GM19193 (cell line): Measurements from ENCODE around the gene CDC42EP2.

Experiments
- POLR2A ChIP-seq: IDR thresholded peaks from 4 replicates; pipeline ENCODE4 v1.6.1; 2011; ENCODE audit not compliant: insufficient read depth, insufficient read length; ENCODE audit errors: extremely low read depth

The CDC42EP2 gene

DNA sequence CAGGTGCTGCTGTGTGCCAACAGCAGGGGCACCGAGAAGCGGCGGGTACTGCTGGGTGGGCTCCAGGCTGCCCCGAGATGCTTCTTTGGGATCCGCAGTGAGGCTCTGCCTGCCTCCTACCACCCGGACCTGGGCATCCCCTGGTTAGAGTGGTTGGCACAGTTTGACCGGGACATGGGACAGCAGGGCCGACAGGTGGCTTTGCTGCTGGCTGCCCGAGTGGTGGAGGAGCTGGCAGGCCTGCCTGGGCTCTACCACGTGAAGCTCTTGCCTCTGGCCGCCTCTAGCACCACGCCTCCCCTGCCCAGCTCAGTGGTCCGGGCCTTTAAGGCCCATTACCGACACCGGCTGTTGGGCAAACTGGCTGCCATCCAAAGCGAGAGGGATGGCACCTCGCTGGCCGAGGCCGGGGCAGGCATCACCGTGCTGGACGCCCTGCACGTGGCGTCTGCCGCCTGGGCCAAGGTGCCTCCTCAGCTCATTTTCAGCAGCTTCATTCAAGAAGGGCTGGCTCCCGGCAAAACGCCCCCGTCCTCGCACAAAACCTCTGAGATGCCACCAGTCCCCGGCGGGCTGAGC lies 41.8 kb downstream of the CDC42EP2 start:
- TF ChIP-seq POLR2A: no peak

DNA sequence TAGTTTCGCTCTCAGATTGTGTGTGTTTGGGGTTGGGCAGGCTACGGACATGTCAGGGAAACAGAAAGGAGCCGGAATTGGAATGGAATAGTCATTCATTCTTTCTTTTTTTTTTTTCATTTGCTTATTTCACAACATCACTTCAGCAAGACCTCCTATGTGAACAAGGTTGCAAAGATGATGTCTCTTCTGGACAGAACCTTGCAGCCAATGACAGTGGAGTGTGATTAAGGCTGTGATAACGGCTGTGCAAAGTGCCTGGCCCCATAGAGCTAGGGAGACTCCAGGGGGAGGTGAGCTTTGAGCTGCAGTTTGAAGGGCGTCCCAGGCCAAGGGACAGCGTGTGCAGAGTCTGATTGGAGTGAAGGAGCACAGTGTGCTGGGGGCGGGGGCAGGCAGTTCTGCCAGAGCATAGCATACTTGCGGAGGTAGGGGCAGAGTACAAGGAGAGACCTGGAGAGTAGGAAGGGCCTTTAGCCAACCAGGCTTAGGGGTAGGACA lies 43.2 kb downstream of the CDC42EP2 start:
- no peak for TF ChIP-seq POLR2A

DNA sequence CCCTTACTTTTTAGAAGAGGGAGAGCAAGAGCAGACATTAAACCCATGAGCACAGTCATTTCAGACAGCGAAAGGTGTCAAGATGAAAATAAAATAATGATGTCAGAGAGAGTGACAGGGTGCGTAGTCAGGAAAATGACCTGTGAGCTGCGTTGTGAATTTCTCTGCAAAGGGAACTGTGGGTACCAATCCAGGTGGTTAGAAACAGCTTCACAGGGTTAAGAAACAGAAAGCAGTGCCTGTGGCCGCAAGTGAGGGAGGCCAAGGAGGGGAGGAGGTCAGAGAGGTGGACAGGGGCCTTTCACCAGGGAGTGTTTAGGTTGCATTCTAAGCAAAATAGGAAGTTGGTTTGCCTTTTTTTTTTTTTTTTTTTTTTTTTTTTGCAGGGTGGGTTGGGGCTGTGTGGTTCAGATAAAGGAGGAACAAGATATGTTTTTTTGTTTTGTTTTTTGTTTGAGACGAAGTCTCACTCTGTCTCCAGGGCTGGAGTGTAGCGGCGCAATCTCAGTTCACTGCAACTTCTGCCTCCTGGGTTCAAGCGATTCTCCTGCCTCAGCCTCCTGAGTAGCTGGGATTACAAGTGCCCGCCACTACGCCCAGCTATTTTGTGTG lies 47.8 kb downstream of the CDC42EP2 start:
- no peak for TF ChIP-seq POLR2A

DNA sequence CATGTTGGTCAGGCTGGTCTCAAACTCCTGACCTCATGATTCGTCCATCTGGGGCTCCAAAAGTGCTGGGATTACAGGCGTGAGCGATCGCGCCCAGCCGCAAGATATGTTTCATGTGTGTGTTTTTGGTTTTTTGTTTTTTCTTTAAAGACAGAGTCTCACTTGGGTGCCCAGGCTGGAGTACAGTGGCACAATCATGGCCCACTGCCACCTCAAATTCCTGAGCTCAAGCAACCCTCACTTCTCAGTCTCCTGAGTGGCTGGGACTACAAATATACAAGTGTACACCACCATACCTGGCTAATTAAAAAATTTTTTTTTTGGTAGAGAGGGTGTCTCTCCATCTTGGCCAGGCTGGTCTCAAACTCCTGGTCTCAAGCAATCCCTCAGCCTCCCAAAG lies 48.3 kb downstream of the CDC42EP2 start:
- TF ChIP-seq POLR2A: no peak

DNA sequence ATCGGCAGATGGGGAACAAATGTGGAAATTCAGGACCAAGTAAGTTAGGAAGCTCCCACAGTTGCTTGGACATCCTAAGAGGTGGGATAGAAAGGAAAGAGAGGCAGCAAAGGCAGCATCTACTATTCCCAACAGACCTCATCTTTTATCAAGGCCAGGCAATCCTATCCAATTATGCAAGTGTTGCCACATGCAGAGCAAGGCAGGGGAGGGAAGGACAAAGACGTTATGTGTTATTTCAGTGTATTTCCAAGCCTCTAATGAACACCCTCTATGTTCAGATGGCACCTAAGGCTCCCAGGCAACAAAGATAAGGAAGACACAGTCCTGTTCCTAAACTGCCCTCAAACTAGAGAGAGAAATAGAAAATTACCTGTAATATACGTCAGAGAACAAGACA lies 49.1 kb downstream of the CDC42EP2 start:
- TF ChIP-seq POLR2A: no peak

- no peak for TF ChIP-seq POLR2A
Measured at GRCh38 chr11:65366340-65366773, 51.7 kb downstream of the CDC42EP2 start.

GRCh38 chr11:65370659-65371049 lies 56.0 kb downstream of the CDC42EP2 start:
- no peak for TF ChIP-seq POLR2A
